DMS114 treated with DMSO at 0.1 percent for 48 hours (cell line): ENCODE results near the gene PCF11.
"Not testable (repeated sequence)": the region's sequence is repeated elsewhere in the genome, so short reads cannot be mapped to it uniquely, and the experiment has no call there.

Experiments
- DNase-seq: peaks from one replicate; lab custom pipeline; 2025; ENCODE audit not compliant: unreplicated experiment; lab: John Stamatoyannopoulos, UW

PCF11 gene

GRCh38 chr11:83156996-83157593, at the start of gene PCF11:
PCF11 (plus strand) TSS chr11:83157131; CDS start chr11:83157440, 309 bp downstream.
- no peak for DNase-seq

GRCh38 chr11:83112886-83113285, 44.0 kb upstream of the PCF11 start:
- DNase-seq = no peak

- DNase-seq = no peak
Observed at GRCh38 chr11:83115026-83115425, 41.9 kb upstream of the PCF11 start.

GRCh38 chr11:83115551-83115950, 41.4 kb upstream of the PCF11 start:
- no peak for DNase-seq

- no peak for DNase-seq
Observed at GRCh38 chr11:83116015-83116641, 40.8 kb upstream of the PCF11 start.

- DNase-seq = no peak
Observed at GRCh38 chr11:83118814-83119213, 38.1 kb upstream of the PCF11 start.

GRCh38 chr11:83119216-83119615, 37.7 kb upstream of the PCF11 start:
- no peak for DNase-seq

GRCh38 chr11:83120327-83120726, 36.6 kb upstream of the PCF11 start:
- no peak for DNase-seq

GRCh38 chr11:83122050-83122449, 34.9 kb upstream of the PCF11 start:
- DNase-seq = no peak

GRCh38 chr11:83122766-83123165, 34.2 kb upstream of the PCF11 start:
- DNase-seq = no peak

GRCh38 chr11:83124636-83125424, 32.1 kb upstream of the PCF11 start:
- DNase-seq = no peak

- DNase-seq = no peak
Observed at GRCh38 chr11:83125577-83125976, 31.4 kb upstream of the PCF11 start.

GRCh38 chr11:83127310-83127637, 29.7 kb upstream of the PCF11 start:
- DNase-seq = no peak

- DNase-seq = no peak
Observed at GRCh38 chr11:83132191-83132590, 24.7 kb upstream of the PCF11 start.

- DNase-seq = not testable (repeated sequence)
Observed at GRCh38 chr11:83133266-83133665, 23.7 kb upstream of the PCF11 start.

- DNase-seq = no peak
Observed at GRCh38 chr11:83139310-83139709, 17.6 kb upstream of the PCF11 start.

GRCh38 chr11:83140691-83141455, 16.1 kb upstream of the PCF11 start:
- no peak for DNase-seq

- no peak for DNase-seq
Observed at GRCh38 chr11:83147895-83148294, 9.0 kb upstream of the PCF11 start.

- no peak for DNase-seq
Observed at GRCh38 chr11:83150450-83150849, 6.5 kb upstream of the PCF11 start.

- DNase-seq = no peak
Observed at GRCh38 chr11:83151274-83151977, 5.5 kb upstream of the PCF11 start.

GRCh38 chr11:83152264-83152663, 4.7 kb upstream of the PCF11 start:
- no peak for DNase-seq
